ENCODE measurements around the gene RPL10.
"Not testable (repeated sequence)": the region's sequence is repeated elsewhere in the genome, so short reads cannot be mapped to it uniquely, and the experiment has no call there.

- not testable (repeated sequence) for TF ChIP-seq CTCF (IDR thresholded peaks at IDR 0.05; ENCODE audit: low read depth, low read length); EZH2phosphoT487 (IDR thresholded peaks at IDR 0.05; ENCODE audit: low read depth)
Observed at GRCh38 chrX:154400369-154400817, 2.2 kb downstream of the RPL10 start.
